A673 (cell line): ENCODE results near the gene LRRC66. TPM values are rescaled to one million over a fixed set of nuclear protein-coding genes. Genes with fewer than 3 reads are reported as not detected.

Experiments
- BruUV-seq: library from RNA; stranded (reverse); fragments of 400-500 nt; replicated peaks from 2 replicates; lab custom pipeline; 2021; lab: Mats Ljungman, UMichigan
- CTCF ChIA-PET: fragments of 300-600 bp; sonication (Branson Sonifier 250); formaldehyde crosslinking; loops from one replicate; lab custom pipeline; 2022; ENCODE audit warnings: antibody characterized with exemption; lab: Charles Lee
- POLR2A ChIA-PET: fragments of 300-600 bp; sonication (Branson Sonifier 250); formaldehyde crosslinking; loops from one replicate; lab custom pipeline; 2022; ENCODE audit warnings: antibody characterized with exemption; ENCODE audit not compliant: low non-redundant PET; lab: Charles Lee
- DNase-seq: peaks from one replicate; pipeline ENCODE4 v3.0.0-alpha.2; 2015; ENCODE audit warnings: low spot score
- H3K27ac ChIP-seq: fragments of 200-600 bp; sonication (generic); 2 replicates; pipeline ENCODE4 v1.5.1; 2016; ENCODE audit warnings: mixed run types, low read depth, mild to moderate bottlenecking, mixed read lengths, antibody characterized with exemption, low read length; ENCODE audit not compliant: poor library complexity, severe bottlenecking
- H3K27me3 ChIP-seq: fragments of 200-600 bp; sonication (generic); replicated peaks from 2 replicates; pipeline ENCODE4 v1.6.1; 2017; ENCODE audit warnings: mixed run types, low read depth, mild to moderate bottlenecking, mixed read lengths, antibody characterized with exemption, low read length; ENCODE audit not compliant: insufficient read depth, poor library complexity
- H3K36me3 ChIP-seq: fragments of 200-600 bp; sonication (generic); 2 replicates; pipeline ENCODE4 v1.6.1; 2016; ENCODE audit warnings: mixed run types, mild to moderate bottlenecking, mixed read lengths, antibody characterized with exemption, low read length; ENCODE audit not compliant: insufficient read depth, poor library complexity, severe bottlenecking
- H3K4me1 ChIP-seq: fragments of 200-600 bp; sonication (generic); 2 replicates; pipeline ENCODE4 v1.6.1; 2017; ENCODE audit warnings: mixed run types, mild to moderate bottlenecking, mixed read lengths, antibody characterized with exemption, low read length; ENCODE audit not compliant: insufficient read depth, poor library complexity, severe bottlenecking
- H3K4me3 ChIP-seq: fragments of 200-600 bp; sonication (generic); 2 replicates; pipeline ENCODE4 v1.5.1; 2016; ENCODE audit warnings: low read depth, mixed run types, mild to moderate bottlenecking, mixed read lengths, low read length; ENCODE audit not compliant: poor library complexity, severe bottlenecking
- H3K9me3 ChIP-seq: fragments of 200-600 bp; sonication (generic); 2 replicates; pipeline ENCODE4 v1.6.1; 2016; ENCODE audit warnings: mixed run types, low read depth, mild to moderate bottlenecking, mixed read lengths, antibody characterized with exemption, low read length; ENCODE audit not compliant: poor library complexity, severe bottlenecking
- CTCF ChIP-seq: fragments of 300-800, 200-600 bp; sonication (generic); conservative IDR thresholded peaks from 2 replicates; pipeline ENCODE4 v1.5.1; 2017; ENCODE audit warnings: low read depth, mild to moderate bottlenecking, antibody characterized with exemption, low read length, moderate library complexity, mixed read lengths
- EZH2 ChIP-seq: fragments of 200-600 bp; sonication (generic); IDR thresholded peaks from 2 replicates; pipeline ENCODE4 v1.6.1; 2017; ENCODE audit warnings: borderline replicate concordance, low read depth, mild to moderate bottlenecking, mixed read lengths, antibody characterized with exemption, low read length; ENCODE audit not compliant: poor library complexity, severe bottlenecking
- intact Hi-C: fragments of 100-400 bp; cut with micrococcal nuclease; formaldehyde crosslinking; loops from one replicate; pipeline ENCODE4 v1.10.0; 2022; ENCODE audit not compliant: unreplicated experiment
- total RNA-seq: library from RNA; stranded (reverse); gene quantifications from 2 replicates; pipeline ENCODE4 v1.2.3, GENCODE V29; 2021

LRRC66 gene
- total RNA-seq, 1 experiment from 2014 or later, result not detected

DNA sequence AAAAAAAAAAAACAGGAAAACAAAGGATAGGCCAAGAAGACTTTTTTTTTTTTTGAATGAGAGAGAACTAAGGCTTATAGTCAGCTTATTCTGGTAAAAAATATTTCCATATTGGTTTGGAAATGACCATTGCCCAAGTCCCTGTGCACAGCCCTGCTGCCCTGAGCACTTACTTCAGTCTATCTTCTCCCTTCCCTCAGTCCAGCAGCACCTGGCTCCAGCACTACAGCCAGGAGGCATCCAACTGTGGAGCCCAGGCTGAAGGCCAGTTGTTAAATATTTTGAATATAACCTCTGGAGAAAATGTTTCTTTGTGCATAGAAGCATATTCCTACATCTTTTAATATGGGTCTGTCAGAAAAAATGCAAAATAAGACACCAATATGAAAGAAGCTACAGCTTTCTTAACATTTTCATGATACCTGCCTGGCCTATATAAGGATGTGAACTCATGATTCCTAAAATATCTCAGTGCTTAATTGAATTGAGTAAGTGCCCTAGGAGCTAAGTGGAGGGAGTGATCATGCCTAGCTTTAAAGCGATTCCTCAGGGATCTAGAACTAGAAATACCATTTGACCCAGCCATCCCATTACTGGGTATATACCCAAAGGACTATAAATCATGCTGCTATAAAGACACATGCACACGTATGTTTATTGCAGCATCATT lies 14.4 kb downstream of the LRRC66 start:
- Histone ChIP-seq H3K27ac (no peak overlapping the region), H3K4me3 (no peak overlapping the region), H3K27me3 (no peaks in the 10 kb centered on the region), H3K4me1 (no peaks in the 10 kb centered on the region), H3K9me3 (no peaks in the 10 kb centered on the region), H3K36me3 (no peaks in the 10 kb centered on the region)
- intact Hi-C loops, result no loop called here
- TF ChIP-seq EZH2 (no peak), CTCF (no peak)
- ChIA-PET CTCF (no interaction called here), POLR2A (no interaction called here)
- DNase-seq, result no peak
- no TSS peak for BruUV-seq

- Histone ChIP-seq H3K4me3 (no peak overlapping the region), H3K9me3 (no peaks in the 10 kb centered on the region), H3K36me3 (no peaks in the 10 kb centered on the region), H3K4me1 (no peaks in the 10 kb centered on the region), H3K27ac (no peak overlapping the region), H3K27me3 (no peaks in the 10 kb centered on the region)
- BruUV-seq, result no TSS peak
- DNase-seq, result no peak
- TF ChIP-seq EZH2 (no peak), CTCF (no peak)
- intact Hi-C loops, result loop anchor here (5.0 kb wide), 1 partner anchor 58 kb away; no protein-coding TSS in a partner anchor
- ChIA-PET CTCF (no interaction called here), POLR2A (no interaction called here)
Measured at GRCh38 chr4:52004414-52004813, 15.7 kb downstream of the LRRC66 start.

DNA sequence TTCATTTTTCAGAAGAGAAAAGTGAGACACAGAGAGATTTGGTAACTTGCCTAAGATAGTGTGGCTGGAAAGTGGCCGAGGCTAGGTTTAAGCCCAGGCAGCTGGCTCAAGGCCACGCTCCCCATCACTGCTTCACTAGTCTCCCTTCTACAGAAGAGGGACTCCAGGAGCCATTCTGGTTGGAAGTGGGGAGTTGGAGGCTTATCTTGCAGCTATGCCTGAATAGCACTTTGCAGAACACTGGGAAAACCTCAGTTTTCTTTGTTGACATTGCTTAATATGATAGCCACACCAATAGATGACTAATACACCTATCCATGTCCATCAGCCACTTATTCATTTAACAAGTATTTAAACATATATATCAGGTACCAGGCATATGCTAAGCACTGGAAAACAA lies 18.5 kb downstream of the LRRC66 start:
- H3K4me1 ChIP-seq, result no peaks in the 10 kb centered on the region
- TF ChIP-seq CTCF (no peak), EZH2 (no peak)
- H3K36me3 ChIP-seq, result no peaks in the 10 kb centered on the region
- BruUV-seq, result no TSS peak
- no peak for DNase-seq
- H3K27me3 ChIP-seq, result no peaks in the 10 kb centered on the region
- no peak overlapping the region for H3K27ac ChIP-seq
- intact Hi-C loops, result loop anchor here (5.0 kb wide), 1 partner anchor 61 kb away; no protein-coding TSS in a partner anchor
- H3K9me3 ChIP-seq, result no peaks in the 10 kb centered on the region
- H3K4me3 ChIP-seq, result no peak overlapping the region
- ChIA-PET POLR2A (no interaction called here), CTCF (no interaction called here)
